ENCODE measurements around the gene GID8.

DNA sequence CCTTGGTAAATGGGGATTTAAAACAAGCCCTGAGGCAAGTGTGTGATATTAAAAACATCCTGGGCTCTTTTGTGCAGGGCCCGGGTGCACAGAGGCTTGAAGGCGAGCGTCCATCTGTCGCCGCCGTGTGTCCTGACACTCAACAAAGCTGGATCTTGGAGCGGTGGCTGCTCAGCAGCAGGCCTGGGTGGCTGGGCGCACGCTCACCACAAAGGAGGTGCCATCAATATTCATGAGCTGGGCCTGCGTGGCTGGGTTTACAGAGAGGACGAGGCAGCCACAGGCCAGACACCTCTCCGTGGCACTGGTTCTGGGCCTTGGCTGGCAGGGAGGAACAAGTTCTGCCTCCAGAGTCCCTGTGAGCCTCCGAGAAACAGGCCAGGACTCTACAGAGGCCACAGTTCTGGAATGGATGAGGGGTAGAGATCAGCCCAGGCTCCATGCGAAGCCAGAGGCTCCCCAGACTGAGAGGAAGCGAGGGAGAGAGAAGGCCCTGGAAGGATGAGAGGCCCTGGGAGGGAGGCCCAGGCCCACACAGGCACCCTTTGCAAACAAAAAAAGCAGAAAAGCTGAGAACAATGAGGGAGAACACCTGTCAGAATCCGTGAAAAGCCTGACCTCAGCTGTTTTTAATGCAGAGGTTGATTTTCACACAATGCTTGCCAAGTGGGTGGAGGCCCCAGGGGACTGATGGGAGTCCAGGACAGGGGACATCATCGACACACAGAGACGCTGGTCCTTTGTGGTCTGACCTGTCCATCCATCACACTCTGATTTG lies 46.9 kb downstream of the GID8 start:
- TF ChIP-seq CTCF (IDR thresholded peaks at IDR 0.05) (no peak), POLR2AphosphoS5 (IDR thresholded peaks at IDR 0.05) (no peak), POLR2A (IDR thresholded peaks at IDR 0.05; ENCODE audit: low read depth) (no peak)

Measured in esophagus muscularis mucosa (tissue), 3 donors.